BJ (cell line): ENCODE measurements around the gene ERH. TPM values are rescaled to one million over a fixed set of nuclear protein-coding genes. Genes with fewer than 3 reads are reported as not detected.

Experiments
- CTCF ChIA-PET: fragments of 350-600 bp; formaldehyde crosslinking; extraction: SDS; loops from one replicate; lab custom pipeline; 2021; ENCODE audit warnings: antibody characterized with exemption, inconsistent platforms; lab: Yijun Ruan, JAX
- POLR2A ChIA-PET: fragments of 300-600 bp; sonication (Branson Sonifier 250); formaldehyde crosslinking; extraction: SDS; loops from one replicate; lab custom pipeline; 2021; ENCODE audit warnings: antibody characterized with exemption; lab: Charles Lee
- DNase-seq: peaks from one replicate; pipeline ENCODE4 v3.0.0-alpha.2; 2011; ENCODE audit warnings: low read depth
- H3K27me3 ChIP-seq: 2 replicates; pipeline ENCODE4 v1.6.0; 2011; ENCODE audit warnings: low read length; ENCODE audit not compliant: control insufficient read depth, insufficient read depth
- H3K36me3 ChIP-seq: 2 replicates; pipeline ENCODE4 v1.5.1; 2011; ENCODE audit warnings: low read length; ENCODE audit not compliant: control insufficient read depth, insufficient read depth
- H3K4me3 ChIP-seq: 2 replicates; pipeline ENCODE4 v1.5.1; 2011; ENCODE audit warnings: low read depth, mild to moderate bottlenecking, control low read depth, low read length
- CTCF ChIP-seq: IDR thresholded peaks from 2 replicates; pipeline ENCODE4 v1.5.1; 2011; ENCODE audit warnings: low read depth, mild to moderate bottlenecking, control low read depth, inconsistent platforms, low read length, moderate library complexity; ENCODE audit not compliant: insufficient read depth
- polyA plus RNA-seq: library from polyadenylated mRNA; depleted of rRNA; stranded (reverse); fragments of >200 nt; gene quantifications from 2 replicates; pipeline ENCODE4 v1.2.3, GENCODE V29; 2011

ERH gene
- polyA plus RNA-seq, 1 experiment, result 43.1 TPM

- POLR2A ChIA-PET, result no interaction called here
- peaks cover 1% of the 10 kb centered on the region; the same call in 1 of the 2 replicates for H3K36me3 ChIP-seq
- DNase-seq, result no peak
- no peak for TF ChIP-seq CTCF
- H3K27me3 ChIP-seq, result no peaks in the 10 kb centered on the region
- H3K4me3 ChIP-seq, result no peak overlapping the region
- CTCF ChIA-PET, result no interaction called here
These were observed 25.0 kb downstream of the ERH start for GRCh38 chr14:69373104-69373503.

- H3K36me3 ChIP-seq, result peaks cover 1% of the 10 kb centered on the region; the same call in 1 of the 2 replicates
- H3K4me3 ChIP-seq, result no peak overlapping the region
- no peak for DNase-seq
- ChIA-PET POLR2A (no interaction called here), CTCF (interaction anchor here (0.9 kb wide), 1 partner anchor 25 kb away, joined by 3 read pairs; no protein-coding TSS in a partner anchor)
- no peak for TF ChIP-seq CTCF
- H3K27me3 ChIP-seq, result no peaks in the 10 kb centered on the region
These were observed 26.0 kb downstream of the ERH start for GRCh38 chr14:69372146-69372545.

- Histone ChIP-seq H3K4me3 (no peak overlapping the region), H3K36me3 (peaks cover 1% of the 10 kb centered on the region; the same call in 1 of the 2 replicates), H3K27me3 (no peaks in the 10 kb centered on the region)
- no peak for DNase-seq
- no peak for TF ChIP-seq CTCF
- POLR2A ChIA-PET, result no interaction called here
- CTCF ChIA-PET, result interaction anchor here (0.8 to 2.2 kb wide), 6 partner anchors 15 to 127 kb away, joined by 3 to 9 read pairs (median 3); no protein-coding TSS in a partner anchor
These were observed 28.0 kb downstream of the ERH start for GRCh38 chr14:69370061-69370460.

- Histone ChIP-seq H3K36me3 (peaks cover 1% of the 10 kb centered on the region; the same call in 1 of the 2 replicates), H3K4me3 (no peak overlapping the region), H3K27me3 (no peaks in the 10 kb centered on the region)
- ChIA-PET POLR2A (no interaction called here), CTCF (interaction anchor here (1.0 to 2.2 kb wide), 5 partner anchors 8 to 127 kb away, joined by 3 to 9 read pairs (median 5); no protein-coding TSS in a partner anchor)
- no peak for DNase-seq
- TF ChIP-seq CTCF, result no peak
These were observed 29.7 kb downstream of the ERH start for GRCh38 chr14:69368381-69368780.

GRCh38 chr14:69366761-69367160, 31.3 kb downstream of the ERH start:
- no peaks in the 10 kb centered on the region for H3K27me3 ChIP-seq
- peaks cover 1% of the 10 kb centered on the region; the same call in 1 of the 2 replicates for H3K36me3 ChIP-seq
- no peak overlapping the region for H3K4me3 ChIP-seq
- ChIA-PET CTCF (interaction anchor here (1.0 to 2.2 kb wide), 3 partner anchors 10 to 73 kb away, joined by 3 to 5 read pairs (median 3); no protein-coding TSS in a partner anchor), POLR2A (no interaction called here)
- no peak for DNase-seq
- TF ChIP-seq CTCF, result no peak
